LHCN-M2 (cell line): ENCODE data around the gene NFU1. TPM values are rescaled to one million over a fixed set of nuclear protein-coding genes. Genes with fewer than 3 reads are reported as not detected.
"Not testable (repeated sequence)": the region's sequence is repeated elsewhere in the genome, so short reads cannot be mapped to it uniquely, and the experiment has no call there.

Experiments
- DNase-seq: peaks from one replicate; pipeline ENCODE4 v3.0.0-alpha.2; 2012; ENCODE audit warnings: low read depth
- total RNA-seq: library from RNA; depleted of rRNA; stranded (reverse); fragments of >200 nt; gene quantifications from 2 replicates; pipeline ENCODE4 v1.2.3, GENCODE V29; 2014

NFU1 gene
- total RNA-seq, 1 experiment from 2014 or later = 48.0 TPM

GRCh38 chr2:69450735-69451416, 13.6 kb upstream of the NFU1 start:
- no peak for DNase-seq

GRCh38 chr2:69449906-69450305, 12.7 kb upstream of the NFU1 start:
- DNase-seq = no peak

DNA sequence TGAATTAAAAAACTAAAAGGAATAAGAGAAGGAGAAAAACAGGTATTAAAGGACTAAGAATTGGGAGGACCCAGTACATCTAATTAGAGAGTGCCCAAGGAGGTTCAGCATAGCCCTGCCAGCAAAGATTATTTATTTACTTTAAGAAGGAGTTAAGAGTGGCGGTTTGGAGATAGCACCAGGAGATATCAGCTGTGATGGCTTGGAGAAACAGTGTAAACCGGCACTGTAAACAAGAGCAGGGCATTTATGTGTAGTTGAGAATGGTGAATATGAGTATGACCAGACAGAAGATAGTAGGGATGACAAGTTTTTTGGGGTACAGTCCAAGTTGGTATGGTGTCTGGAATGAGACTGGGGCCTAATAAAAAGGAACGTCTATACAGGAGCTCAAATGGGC, 6.4 kb upstream of the NFU1 start:
- DNase-seq = not testable (repeated sequence)

- DNase-seq = not testable (repeated sequence)
These were observed 2.3 kb upstream of the NFU1 start for GRCh38 chr2:69439499-69439898.

GRCh38 chr2:69438580-69438979, 1.3 kb upstream of the NFU1 start:
- no peak for DNase-seq

DNA sequence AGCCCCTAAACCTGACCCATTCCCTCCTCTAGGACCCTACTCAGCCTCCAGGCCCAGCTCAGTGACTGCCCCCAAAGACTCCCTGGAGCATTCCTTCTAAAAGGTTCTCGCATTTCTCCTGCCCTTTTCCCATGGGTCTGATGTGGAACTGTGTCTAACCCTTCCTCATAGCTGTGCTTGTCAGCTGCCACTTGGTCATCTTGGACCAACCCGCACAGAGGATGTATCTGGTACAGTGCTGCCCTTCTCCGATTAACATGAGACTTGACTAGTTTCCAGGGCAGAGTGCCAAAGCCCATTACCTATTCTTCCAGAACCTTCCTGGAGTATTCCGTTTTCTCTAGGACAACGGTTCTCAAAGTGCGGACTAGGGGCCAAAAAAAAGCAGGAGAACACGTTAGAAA, 518 bp upstream of the NFU1 start:
- peak; percentile 71 for DNase-seq

DNA sequence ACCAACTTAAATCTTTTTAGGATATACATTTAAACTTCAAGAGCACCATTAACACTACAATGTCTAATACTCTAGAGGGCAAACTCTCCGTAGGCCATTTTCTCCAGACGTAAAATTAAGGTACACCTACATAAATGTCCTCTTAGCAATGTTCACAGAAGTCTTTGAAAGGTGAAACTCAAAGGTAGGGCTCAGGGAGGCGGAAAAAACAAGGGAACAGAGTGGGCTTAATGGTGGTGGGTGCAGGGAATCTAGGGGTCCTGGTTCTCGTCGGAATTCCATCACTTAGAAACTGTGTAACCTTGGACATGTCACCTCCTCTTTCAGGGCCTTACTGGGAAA, 668 bp downstream of the NFU1 start:
- no peak for DNase-seq

DNA sequence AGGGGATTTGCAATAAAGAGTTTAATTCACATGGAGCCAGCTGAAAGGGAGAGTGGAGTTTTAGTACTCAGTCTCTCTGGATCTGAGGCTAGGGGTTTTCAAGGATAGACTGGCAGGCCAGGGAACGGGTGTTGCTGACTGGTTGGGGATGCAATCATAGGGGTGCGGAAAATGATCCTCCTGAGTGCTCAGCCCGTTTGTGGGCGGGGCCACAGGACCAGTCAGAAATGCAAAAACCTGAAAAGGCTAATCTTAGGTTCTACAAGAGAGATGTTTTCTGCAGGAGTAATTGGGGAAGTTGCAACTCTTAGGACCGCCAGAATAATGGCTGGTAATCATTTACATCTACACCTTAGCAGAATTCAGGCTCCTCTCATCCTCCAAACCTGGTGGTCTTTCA, 2.5 kb downstream of the NFU1 start:
- no peak for DNase-seq

GRCh38 chr2:69429491-69430183, 7.6 kb downstream of the NFU1 start:
- no peak for DNase-seq

- no peak for DNase-seq
These were observed 8.3 kb downstream of the NFU1 start for GRCh38 chr2:69428981-69429380.

GRCh38 chr2:69424419-69424818, 12.8 kb downstream of the NFU1 start:
- no peak for DNase-seq

GRCh38 chr2:69422198-69422597, 15.0 kb downstream of the NFU1 start:
- DNase-seq = no peak

GRCh38 chr2:69419111-69419510, 18.1 kb downstream of the NFU1 start:
- DNase-seq = not testable (repeated sequence)

DNA sequence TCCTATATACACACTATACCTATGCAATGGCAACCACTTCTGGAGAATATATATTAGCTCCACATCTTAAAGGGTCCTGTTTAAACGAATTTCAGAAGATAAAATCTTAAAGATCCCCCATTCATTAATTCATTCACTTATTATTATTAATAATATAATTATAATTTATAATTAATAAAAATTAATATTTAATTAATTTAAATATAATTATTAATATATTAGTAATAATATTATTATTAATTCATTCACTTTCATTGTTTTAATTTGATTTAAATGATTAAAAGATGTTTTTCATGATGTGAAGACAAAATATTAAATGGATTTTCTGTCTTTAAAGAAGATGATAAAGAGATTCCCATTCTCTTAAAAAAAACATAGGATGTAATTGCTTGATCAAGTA, 21.1 kb downstream of the NFU1 start:
- DNase-seq = no peak

- DNase-seq = no peak
These were observed 26.1 kb downstream of the NFU1 start for GRCh38 chr2:69411120-69411519.

DNA sequence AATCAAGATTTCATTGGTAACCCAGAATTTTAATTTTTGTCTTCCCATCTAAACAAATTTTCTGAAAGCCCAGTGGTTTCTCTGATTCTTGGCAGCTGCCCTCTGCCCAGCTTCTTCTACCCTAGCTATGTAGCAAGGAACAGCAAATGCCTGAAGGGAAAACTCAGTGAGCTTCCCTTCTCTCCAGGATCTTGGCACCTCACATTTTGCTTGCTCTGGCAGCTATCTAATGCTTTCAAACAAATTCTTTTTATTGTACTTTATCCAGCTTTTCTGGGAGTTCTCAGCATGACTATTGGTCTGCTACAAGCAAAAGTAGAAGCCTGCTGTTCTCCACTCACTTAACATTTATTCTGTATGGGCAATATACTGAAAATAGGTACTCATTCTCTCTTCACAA, 31.9 kb downstream of the NFU1 start:
- DNase-seq = no peak

GRCh38 chr2:69400121-69400520, 37.1 kb downstream of the NFU1 start:
- DNase-seq = no peak

DNA sequence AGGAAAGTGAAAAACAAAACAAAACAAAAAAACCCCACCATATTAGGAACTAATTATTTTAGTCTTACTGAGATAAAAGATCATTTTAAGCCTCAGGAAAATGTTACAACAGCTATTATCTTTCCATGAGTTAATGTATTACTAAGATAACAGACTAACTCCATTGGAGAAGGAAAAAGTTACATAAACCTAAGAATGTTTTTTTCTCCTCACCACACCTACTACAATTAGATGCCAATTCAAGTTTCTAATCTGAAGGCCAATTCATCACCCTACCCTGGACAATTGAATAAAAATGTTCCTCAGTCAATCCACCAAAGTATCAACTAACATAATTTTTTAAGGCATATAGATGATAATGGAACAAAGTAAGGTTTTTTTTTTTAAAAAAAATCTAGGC, 40.0 kb downstream of the NFU1 start:
- no peak for DNase-seq

DNA sequence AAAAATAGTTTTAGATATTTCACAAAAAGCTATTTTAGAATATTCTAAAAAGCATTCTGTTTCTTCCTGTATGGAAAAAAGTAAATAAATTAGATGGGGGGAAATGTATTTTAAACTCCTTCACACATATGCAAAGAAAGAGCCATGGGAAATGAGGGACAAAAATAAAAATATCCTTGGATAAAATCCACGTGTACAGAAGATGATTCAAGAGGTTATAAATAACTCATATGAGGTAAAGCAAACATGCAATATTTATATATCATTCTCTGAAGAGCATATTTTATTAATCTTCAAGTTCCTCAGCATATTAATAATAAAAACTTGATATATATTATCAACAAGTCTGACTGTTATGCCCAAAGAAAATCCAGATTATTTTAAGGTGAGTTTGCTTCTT, 41.4 kb downstream of the NFU1 start:
- DNase-seq = no peak

GRCh38 chr2:69393963-69394362, 43.3 kb downstream of the NFU1 start:
- no peak for DNase-seq

- no peak for DNase-seq
These were observed 46.8 kb downstream of the NFU1 start for GRCh38 chr2:69390471-69390870.

GRCh38 chr2:69390001-69390400, 47.2 kb downstream of the NFU1 start:
- peak; percentile 6 for DNase-seq

DNA sequence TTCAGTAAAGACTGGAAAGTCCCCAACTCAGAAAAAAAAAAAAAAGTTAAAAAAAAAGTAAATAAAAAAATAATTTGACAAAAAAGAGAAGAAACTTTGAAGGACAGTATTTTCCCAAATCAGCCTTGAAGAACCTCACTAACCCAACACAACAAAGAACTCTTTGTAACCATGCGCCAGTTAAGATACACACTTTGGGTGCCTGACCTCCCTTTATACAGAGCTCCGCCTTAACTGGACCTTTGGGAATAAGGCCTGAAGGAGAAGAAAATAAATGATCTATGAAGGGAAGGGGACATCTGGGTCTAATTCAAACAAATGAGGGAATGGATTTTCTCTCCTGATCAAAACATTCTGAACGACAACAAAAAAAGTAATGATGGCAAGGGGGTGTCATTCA, 48.0 kb downstream of the NFU1 start:
- no peak for DNase-seq
